ENCODE measurements around the gene NDUFAF2. TPM values are rescaled to one million over a fixed set of nuclear protein-coding genes. Genes with fewer than 3 reads are reported as not detected.

Gene NDUFAF2
- total and polyA plus RNA-seq, 9 donors, result 24.8 to 81.7 (median 31.8) TPM

GRCh38 chr5:61081741-61082140, 136.7 kb downstream of the NDUFAF2 start:
- intact Hi-C loops (cut with DNase I), result no loop called here
- Histone ChIP-seq H3K4me1 (ENCODE audit: insufficient read depth) (no peaks in the 10 kb centered on the region), H3K27me3 (no peaks in the 10 kb centered on the region), H3K27ac (no peak overlapping the region), H3K4me3 (no peak overlapping the region), H3K36me3 (no peaks in the 10 kb centered on the region), H3K9me3 (no peaks in the 10 kb centered on the region)
- no peak for DNase-seq
- WGBS, 3 donors, result 46 to 61% (median 56%) methylated on average over 2 of the region's 2 CpGs
- TF ChIP-seq EP300 (IDR thresholded peaks at IDR 0.05) (no peak), CTCF (IDR thresholded peaks at IDR 0.05) (no peak), POLR2A (IDR thresholded peaks at IDR 0.05) (no peak)

DNA sequence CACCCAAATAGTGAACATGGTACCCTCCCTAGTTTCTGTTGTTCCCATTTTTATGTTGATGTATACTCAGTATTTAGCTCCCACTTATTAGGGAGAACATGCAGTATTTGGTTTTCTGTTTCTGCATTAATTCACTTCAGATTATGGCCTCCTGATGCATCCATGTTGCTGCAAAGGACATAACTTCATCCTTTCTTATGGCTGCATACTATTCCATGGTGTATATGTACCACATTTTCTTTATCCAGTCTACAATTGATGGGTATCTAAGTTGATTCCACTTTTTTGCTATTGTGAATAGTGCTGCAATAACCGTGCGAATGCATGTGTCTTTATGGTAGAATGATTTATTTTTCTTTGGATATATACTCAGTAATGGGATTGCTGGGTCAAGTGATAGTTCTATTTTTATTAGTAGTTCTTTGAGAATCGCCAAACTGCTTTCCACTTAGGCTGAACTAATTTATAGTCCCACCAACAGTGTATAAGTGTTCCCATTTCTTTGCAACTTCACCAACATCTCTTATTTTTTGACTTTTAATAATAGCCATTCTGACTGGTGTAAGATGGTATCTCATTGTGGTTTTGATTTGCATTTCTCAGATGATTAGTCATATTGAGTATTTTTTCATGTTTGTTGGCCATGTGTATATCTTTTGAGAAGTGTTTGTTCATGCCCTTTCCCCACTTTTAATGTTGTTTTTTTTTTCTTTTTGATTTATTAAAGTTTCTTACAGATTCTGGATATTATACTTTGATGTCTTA, 137.7 kb downstream of the NDUFAF2 start:
- no peak overlapping the region for H3K4me3 ChIP-seq
- no peaks in the 10 kb centered on the region for H3K4me1 ChIP-seq (ENCODE audit: insufficient read depth)
- intact Hi-C loops (cut with DNase I), result no loop called here
- TF ChIP-seq EP300 (IDR thresholded peaks at IDR 0.05) (no peak), CTCF (IDR thresholded peaks at IDR 0.05) (no peak), POLR2A (IDR thresholded peaks at IDR 0.05) (no peak)
- 97 to 98% (median 98%) methylated on average over 3 of the region's 3 CpGs for WGBS, 3 donors
- H3K9me3 ChIP-seq, result no peaks in the 10 kb centered on the region
- no peaks in the 10 kb centered on the region for H3K27me3 ChIP-seq
- H3K36me3 ChIP-seq, result no peaks in the 10 kb centered on the region
- no peak for DNase-seq
- no peak overlapping the region for H3K27ac ChIP-seq

DNA sequence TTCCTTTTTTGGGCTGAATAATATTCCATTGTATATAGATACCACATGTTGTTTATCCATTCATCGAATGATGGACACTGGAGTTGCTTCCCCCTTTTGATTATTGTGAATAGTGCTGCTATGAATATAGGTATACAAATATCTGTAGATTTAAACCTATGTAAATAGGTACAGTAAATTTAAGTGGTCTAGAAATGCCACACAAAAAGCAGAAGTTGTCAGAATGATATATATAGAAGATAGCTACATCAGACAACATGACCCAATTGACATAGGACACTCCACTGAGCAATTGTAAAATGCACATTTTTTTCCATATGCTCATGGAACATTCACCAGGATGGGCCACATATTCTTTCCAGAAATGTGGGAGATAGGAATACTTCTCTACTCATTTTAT, 139.7 kb downstream of the NDUFAF2 start:
- no peaks in the 10 kb centered on the region for H3K27me3 ChIP-seq
- H3K4me3 ChIP-seq, result no peak overlapping the region
- TF ChIP-seq EP300 (IDR thresholded peaks at IDR 0.05), result no peak
- no peak for TF ChIP-seq CTCF (IDR thresholded peaks at IDR 0.05)
- no peak for TF ChIP-seq POLR2A (IDR thresholded peaks at IDR 0.05)
- intact Hi-C loops (cut with DNase I), result no loop called here
- 96 to 100% (median 98%) methylated on average over 1 of the region's 1 CpG for WGBS, 3 donors
- no peaks in the 10 kb centered on the region for H3K36me3 ChIP-seq
- no peaks in the 10 kb centered on the region for H3K9me3 ChIP-seq
- H3K27ac ChIP-seq, result no peak overlapping the region
- DNase-seq, result no peak
- H3K4me1 ChIP-seq (ENCODE audit: insufficient read depth), result no peaks in the 10 kb centered on the region

- no peaks in the 10 kb centered on the region for H3K36me3 ChIP-seq
- intact Hi-C loops (cut with DNase I), result no loop called here
- no peaks in the 10 kb centered on the region for H3K9me3 ChIP-seq
- WGBS, 3 donors, result 98 to 100% (median 100%) methylated on average over 1 of the region's 1 CpG
- H3K4me1 ChIP-seq (ENCODE audit: insufficient read depth), result no peaks in the 10 kb centered on the region
- no peak for DNase-seq
- H3K4me3 ChIP-seq, result no peak overlapping the region
- no peaks in the 10 kb centered on the region for H3K27me3 ChIP-seq
- H3K27ac ChIP-seq, result no peak overlapping the region
- TF ChIP-seq CTCF (IDR thresholded peaks at IDR 0.05), result no peak
- no peak for TF ChIP-seq POLR2A (IDR thresholded peaks at IDR 0.05)
- no peak for TF ChIP-seq EP300 (IDR thresholded peaks at IDR 0.05)
Observed at GRCh38 chr5:61085885-61086284, 140.9 kb downstream of the NDUFAF2 start.
